ENCODE measurements around the gene POLDIP3.
"Not testable (repeated sequence)": the region's sequence is repeated elsewhere in the genome, so short reads cannot be mapped to it uniquely, and the experiment has no call there.

Gene POLDIP3

DNA sequence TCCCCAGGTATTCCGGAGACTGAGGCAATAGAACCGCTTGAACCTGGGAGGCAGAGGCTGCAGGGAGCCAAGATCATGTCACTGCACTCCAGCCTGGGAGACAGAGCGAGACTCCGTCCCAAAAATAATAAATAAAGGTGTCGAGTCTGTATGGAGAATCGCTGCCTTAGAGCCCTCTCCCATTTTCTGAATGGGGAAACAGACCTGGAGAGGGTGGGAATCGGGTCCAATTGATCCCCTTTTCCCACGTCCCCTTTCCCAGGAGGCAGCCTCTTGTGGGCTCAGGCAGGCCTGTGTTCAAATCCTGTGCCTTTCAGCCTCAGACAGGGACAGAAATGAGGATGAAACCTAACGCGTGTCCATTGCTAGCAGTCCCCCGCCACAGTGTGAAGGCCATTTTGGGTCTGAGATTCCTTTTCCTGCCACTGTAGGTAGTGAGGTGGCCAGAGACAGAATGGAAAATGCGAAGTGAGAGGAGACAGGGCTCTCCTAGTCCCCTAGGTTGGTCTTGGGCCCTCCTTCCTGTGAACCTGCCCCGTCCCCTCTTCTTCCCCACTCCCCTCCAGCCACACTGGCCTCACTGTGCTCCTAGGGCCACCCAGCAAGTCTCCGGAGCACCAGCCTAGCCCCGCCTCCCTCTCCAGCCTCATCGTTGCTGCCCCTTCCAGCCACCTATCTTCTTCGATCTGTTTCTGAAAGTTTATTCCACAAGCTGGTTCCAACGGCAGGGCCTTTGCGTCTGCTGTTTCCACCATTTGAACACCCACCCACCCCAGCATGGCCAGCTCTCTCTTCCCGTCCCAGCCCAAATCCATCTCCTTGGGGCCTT, 2.7 kb upstream of the POLDIP3 start:
- peak; percentile 18 for DNase-seq

GRCh38 chr22:42615860-42616175, 1.1 kb upstream of the POLDIP3 start:
- DNase-seq, result not testable (repeated sequence)

GRCh38 chr22:42615092-42615859, 593 bp upstream of the POLDIP3 start:
- peak; percentile 96 for DNase-seq

GRCh38 chr22:42613872-42614301, 796 bp downstream of the POLDIP3 start:
- DNase-seq, result no peak

DNA sequence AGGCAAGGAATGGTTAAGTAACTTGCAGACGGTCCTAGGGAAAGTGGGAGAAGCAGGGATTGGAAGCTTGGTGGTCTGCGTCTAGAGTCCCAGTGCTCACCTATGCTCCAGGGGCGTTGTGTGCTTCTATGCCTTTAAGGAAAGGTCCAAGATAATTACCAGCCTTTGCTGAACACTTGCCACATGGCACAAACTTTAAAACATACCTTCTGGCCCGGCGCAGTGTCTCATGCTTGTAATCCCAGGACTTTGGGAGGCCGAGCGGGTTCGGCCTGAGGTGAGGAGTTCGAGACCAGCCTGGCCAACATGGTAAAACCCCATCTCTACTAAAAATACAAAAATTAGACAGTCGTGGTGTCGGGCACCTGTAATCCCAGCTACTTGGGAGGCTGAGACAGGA, 2.3 kb downstream of the POLDIP3 start:
- DNase-seq, result no peak

DNA sequence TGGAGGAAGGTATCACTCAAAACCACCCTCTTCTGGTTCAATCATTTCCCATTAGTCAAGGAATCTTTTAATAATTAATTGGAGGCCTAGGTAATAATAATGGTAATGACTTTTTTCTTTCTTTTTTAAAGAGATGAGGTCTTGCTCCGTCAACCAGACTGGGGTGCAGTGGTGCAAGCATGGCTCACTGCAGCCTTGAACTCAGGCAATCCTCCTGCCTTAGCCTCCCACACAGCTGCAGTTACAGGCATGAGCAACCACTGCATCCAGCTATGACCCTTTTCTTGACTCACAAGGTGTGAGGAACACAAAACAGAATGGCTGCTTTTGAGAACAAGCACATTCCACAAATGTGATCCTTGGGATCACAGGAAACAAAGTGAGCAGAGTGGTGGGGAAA, 3.6 kb downstream of the POLDIP3 start:
- no peak for DNase-seq

DNA sequence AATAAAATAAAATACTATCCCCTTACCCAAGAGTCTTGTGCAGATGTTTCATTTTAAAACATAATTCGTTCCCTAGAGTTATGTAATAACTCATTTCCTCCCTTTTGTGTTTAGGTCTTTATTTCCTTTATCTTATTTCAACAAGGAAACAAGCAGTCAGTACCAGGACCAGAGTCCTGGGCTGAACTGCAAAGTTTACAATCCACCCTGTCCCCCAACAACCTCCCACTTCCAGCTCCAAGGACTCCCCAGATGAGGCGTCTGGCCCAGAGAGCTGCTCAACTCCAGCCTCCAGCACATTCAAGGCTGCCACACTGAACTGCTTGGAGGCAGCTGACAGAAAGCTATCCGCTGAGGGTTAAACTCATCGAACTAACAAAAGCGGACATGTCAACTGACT, 4.5 kb downstream of the POLDIP3 start:
- no peak for DNase-seq

DNA sequence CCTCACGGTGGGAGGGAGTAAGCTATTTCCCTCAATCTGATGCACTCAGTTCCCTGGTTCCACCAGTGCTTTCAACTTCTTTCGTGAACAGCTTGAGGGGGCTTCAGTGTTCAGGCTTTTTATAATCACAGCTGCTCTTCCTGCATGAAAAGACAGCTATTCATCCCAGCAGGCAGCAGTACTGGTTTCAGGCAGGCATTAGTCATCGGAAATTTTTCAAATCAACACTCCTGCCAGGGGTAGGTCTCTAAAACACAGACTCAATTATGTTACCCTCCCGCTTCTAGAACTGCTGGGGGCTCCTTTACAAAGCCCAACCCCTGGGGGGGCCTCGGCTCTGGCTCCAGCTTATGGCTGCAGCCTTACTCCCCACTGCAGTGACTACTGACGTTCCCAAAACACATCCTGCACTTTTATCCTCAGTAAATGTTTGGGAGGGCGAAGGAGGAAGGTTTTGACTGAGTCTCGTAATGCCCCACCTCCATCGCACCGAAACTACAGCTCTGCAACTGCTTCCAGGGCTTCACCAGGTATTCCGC, 5.8 kb downstream of the POLDIP3 start:
- peak; percentile 51 for DNase-seq

DNA sequence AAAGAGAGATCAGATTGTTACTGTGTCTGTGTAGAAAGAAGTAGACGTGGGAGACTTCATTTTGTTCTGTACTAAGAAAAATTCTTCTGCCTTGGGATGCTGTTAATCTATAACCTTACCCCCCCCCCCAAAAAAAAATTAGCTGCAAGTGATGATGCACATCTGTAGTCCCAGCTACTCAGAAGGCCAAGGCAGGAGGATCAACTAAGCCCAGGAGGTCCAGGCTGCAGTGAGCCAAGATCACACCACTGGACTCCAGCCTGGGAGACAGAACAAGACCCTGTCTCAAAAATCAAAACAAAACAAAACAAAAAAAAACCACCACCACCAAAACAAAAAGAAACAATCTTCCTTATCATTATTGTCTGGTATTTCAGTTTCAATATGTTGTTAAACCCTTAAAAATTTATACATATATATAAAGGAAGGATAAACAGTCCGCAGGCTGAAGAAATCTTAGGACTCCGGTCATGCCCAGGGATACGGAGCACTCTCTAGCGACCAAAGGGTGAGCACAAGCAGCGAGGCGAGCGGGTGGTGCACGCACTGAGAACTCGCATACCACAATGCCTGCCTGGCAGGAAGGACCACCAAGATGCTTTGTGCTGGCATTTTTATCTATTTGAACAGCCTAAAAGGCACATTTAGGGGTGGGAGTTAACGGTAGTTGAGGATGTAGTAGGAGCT, 6.4 kb downstream of the POLDIP3 start:
- no peak for DNase-seq

GRCh38 chr22:42607641-42608040, 7.0 kb downstream of the POLDIP3 start:
- DNase-seq, result not testable (repeated sequence)

GRCh38 chr22:42604403-42604802, 10.3 kb downstream of the POLDIP3 start:
- DNase-seq, result no peak

GRCh38 chr22:42603427-42603826, 11.3 kb downstream of the POLDIP3 start:
- DNase-seq, result no peak

DNA sequence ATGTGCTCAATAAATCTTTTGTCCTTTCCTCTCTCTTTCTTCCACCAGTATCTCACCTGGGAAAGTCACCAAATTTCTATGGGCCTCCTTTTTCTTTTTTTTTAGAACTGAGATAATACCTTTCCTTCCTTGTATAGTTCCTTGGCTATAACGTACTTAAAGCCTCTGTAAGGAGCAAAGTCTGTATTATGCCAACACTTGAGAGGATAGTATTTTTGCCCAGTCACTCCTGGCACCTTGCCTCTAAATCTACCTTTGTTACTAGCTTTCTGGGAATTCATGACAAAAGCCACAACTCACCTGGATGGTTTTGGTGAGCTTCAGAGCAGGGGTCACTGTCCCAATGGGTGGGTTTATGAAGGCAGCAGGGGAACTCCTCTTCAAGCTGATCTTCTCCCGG, 12.2 kb downstream of the POLDIP3 start:
- DNase-seq, result no peak

DNA sequence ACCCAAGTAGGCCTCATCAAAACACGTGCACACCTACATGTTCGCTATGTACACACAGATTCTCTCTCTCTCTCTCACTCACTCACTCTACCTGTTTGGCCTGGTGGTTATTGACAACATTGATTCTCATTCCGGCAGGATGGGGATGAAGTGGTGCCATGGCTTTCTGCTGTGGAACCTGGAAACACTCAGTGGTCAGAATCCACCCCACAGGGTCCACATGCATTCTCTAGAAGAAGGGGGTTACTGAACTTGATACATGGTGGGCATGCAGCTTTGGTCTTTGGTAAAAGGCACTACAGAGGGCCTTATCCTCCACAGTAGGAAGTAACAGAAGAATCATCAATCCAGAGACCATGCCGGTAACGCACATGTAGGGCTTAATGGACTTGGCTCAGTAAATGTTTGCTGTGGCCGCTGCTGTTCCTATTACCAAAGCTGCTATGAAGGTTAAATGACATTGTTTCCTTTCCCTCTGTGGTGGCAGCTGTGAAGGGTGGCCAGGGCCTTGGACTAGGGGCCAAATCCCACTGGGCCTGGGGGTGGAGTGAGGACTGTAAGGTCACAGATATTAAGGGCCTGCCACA, 12.7 kb downstream of the POLDIP3 start:
- no peak for DNase-seq

- DNase-seq, result no peak
Measured at GRCh38 chr22:42596863-42597530, 17.7 kb downstream of the POLDIP3 start.

DNA sequence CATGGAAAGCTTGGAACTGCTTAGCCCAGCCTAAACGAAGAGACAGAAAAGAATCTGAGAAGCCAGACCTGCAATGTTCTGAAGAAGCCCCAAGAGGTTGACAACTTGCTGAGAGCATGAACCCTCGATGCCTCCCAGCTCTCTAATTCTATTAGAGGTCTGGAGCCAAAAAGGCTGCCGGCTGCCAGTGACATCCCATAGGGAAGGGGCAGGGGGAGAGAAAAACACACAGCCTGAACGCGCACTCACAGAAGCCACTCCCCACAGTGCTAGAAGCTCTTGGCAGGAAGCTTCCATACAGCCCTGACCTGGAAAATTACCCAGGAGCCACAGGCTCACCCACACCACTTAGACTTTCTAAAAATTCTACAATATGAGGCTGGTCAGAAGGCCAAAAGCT, 18.3 kb downstream of the POLDIP3 start:
- no peak for DNase-seq

- no peak for DNase-seq
Measured at GRCh38 chr22:42595434-42595833, 19.2 kb downstream of the POLDIP3 start.

- DNase-seq, result no peak
Measured at GRCh38 chr22:42591987-42592386, 22.7 kb downstream of the POLDIP3 start.

DNA sequence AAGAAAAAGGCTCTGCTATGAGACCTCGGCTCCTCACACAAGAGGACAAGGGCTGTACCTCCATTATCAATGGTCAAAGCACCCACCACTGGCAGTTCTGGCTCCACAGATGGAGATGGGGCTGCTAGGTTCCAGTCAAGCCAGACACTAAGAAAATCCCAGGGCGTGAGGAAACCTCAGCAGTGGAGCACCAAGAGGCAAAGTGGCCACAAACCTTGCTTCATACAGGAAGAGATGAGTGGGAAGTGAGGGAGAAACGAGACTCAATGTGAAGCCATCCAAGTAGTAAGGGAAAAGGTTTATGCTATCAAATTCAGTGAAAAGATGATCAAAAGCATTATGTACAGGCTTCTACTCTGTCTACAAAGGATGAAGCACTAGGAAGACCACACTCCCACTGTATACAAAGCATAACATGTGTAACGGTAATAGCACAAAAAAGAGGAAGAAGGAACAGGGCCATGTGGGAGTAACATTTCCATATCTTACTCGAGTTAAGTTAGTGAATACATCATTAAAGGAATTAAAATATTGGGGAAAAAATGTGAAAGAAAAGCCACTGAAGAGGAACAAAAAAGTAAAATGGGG, 27.0 kb downstream of the POLDIP3 start:
- no peak for DNase-seq

GRCh38 chr22:42586381-42586780, 28.3 kb downstream of the POLDIP3 start:
- DNase-seq, result no peak

DNA sequence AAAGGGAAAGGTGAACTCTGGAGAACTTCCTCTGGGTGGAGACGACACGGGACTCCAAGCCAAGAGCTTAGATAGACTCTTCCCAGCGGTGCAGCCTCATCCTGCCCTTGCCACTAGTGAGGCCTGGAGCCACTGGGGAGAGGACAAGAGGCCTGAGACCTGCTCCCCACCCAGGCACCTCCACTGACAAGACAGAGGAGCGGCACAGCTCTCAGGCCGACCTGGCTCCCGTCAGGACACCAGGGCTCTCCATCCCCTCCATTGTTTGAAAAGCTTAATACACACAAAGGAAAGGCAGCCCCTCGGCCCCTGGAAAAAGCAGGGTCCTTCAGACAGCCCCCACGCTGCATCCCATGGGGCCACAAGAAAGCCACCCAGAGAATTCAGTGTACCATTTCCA, 29.6 kb downstream of the POLDIP3 start:
- no peak for DNase-seq

DNA sequence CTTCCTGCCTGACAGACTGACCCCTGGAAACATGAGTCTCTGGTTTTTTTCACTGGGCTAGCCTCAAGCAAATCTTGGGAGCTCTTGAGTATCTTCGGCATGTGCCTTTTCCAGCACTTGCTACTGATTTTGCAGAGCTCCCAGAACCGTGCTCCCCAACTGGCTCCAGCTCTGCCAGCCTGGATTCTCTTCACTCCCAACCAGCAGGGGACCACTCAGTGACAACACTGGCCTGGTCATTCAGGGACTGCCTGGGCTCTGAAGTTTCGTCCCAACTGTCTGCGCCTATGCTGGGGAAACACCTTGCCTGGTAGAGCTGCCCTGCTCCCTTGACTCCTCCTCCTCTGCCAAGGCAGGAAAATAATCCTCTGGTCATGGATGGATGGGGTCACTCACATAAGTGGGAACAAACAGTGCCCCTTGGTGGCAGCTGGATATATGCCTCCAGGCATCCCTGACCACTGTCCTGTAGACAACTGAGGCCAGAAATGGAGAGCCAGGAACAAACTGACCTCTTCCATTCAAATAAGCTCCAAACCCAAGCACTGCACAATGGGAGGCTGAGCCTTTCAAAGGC, 30.2 kb downstream of the POLDIP3 start:
- no peak for DNase-seq

All from retina (tissue), 1 donor.